ENCODE measurements around the gene RAB41. TPM values are rescaled to one million over a fixed set of nuclear protein-coding genes. Genes with fewer than 3 reads are reported as not detected.

RAB41 gene
- total and polyA plus RNA-seq, 2 of the 13 experiments (the other 11 are each of a cell fraction or from before 2014, with no cell fraction given): not detected

DNA sequence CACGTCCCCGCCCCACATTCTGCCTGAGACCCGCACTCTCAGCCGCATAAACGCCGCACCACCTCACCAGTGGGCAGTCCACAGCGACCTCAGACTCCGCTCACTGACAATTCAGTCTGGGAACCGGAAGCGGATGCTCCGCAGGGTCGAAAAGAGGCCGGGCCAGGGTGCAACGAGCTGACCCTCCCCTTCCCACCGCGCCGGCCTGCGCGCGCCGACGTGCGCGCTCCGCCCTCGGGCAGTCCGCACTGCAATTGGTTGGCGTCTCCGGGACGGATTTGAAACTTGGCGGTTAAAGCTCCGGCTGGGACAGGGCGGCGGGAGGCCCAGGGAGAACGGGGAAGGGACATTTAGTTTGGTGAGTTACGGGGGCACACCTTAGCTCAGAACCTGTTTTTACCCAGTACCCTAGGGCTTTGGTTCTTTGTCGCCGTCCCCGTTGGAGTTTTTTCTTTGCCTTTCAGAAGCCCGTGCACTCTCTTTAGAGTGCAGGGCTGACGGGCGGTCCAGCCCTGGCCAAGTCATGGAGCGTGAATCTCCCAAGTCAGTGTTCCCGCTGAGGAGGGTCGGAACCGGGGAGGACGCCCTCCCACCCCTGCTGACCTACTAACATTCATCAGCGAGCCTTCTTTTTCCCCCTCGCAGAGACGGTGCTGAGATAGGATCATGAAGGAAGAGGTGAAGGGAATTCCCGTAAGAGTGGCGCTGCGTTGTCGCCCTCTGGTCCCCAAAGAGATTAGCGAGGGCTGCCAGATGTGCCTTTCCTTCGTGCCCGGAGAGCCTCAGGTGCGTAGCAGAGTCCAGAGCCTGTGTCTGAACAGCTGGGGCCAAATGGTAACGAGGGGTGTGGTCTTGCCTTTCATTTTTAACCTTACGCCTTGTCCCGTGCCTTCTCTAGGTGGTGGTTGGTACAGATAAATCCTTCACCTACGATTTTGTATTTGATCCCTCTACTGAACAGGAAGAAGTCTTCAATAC is 8.1 kb downstream of the RAB41 start, which contains the start of the genes KIF4A and PDZD11 (continued):
- TF ChIP-seq NFAT5 (CRISPR knock-in tag; IDR thresholded peaks at IDR 0.05) (no peak), IKZF1 (IDR thresholded peaks at IDR 0.05) (no peak), KLF6 (CRISPR knock-in tag; IDR thresholded peaks at IDR 0.05) (no peak), THAP7 (CRISPR knock-in tag; IDR thresholded peaks at IDR 0.05) (no peak), ZNF282 (IDR thresholded peaks at IDR 0.05; ENCODE audit: partially characterized antibody) (no peak), ZNF264 (CRISPR knock-in tag; IDR thresholded peaks at IDR 0.05) (no peak), FOSL1 (CRISPR knock-in tag; IDR thresholded peaks at IDR 0.05; ENCODE audit: borderline replicate concordance) (no peak), ZNF317 (CRISPR knock-in tag; IDR thresholded peaks at IDR 0.05) (no peak), YEATS2 (CRISPR knock-in tag; IDR thresholded peaks at IDR 0.05; ENCODE audit: borderline replicate concordance) (peak; percentile 53; the same call in 1 of the 2 replicates), ZNF431 (CRISPR knock-in tag; IDR thresholded peaks at IDR 0.05; ENCODE audit: borderline replicate concordance, low read depth) (no peak), SIN3B (IDR thresholded peaks at IDR 0.05; ENCODE audit: low read length) (peak; percentile 90), KAT2B (IDR thresholded peaks at IDR 0.05; ENCODE audit: borderline replicate concordance, low read depth, low read length) (no peak), ZNF567 (CRISPR knock-in tag; IDR thresholded peaks at IDR 0.05; ENCODE audit: borderline replicate concordance) (no peak), PPARG (CRISPR knock-in tag; conservative IDR thresholded peaks at IDR 0.05) (no peak), ZFP62 (CRISPR knock-in tag; IDR thresholded peaks at IDR 0.05) (no peak), DMAP1 (CRISPR knock-in tag; IDR thresholded peaks at IDR 0.05) (peak; percentile 19; the same call in 1 of the 2 replicates), HNF4A (CRISPR knock-in tag; IDR thresholded peaks at IDR 0.05) (no peak), REL (CRISPR knock-in tag; conservative IDR thresholded peaks at IDR 0.05) (0 out of 2 replicates have a peak, but pooled peaks have one; percentile 54)
- TF ChIP-seq, protein P1, sequence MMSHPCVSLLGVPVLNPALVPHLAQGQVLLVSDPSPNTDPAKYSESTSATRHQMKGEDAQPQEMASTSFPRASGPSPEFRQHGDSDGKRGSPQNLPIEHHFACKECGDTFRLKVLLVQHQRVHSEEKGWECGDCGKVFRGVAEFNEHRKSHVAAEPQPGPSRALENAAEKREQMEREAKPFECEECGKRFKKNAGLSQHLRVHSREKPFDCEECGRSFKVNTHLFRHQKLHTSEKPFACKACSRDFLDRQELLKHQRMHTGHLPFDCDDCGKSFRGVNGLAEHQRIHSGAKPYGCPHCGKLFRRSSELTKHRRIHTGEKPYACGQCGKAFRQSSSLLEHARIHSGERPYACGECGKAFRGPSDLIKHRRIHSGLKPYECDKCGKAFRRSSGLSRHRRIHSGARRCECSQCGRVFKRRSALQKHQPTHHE (CRISPR knock-in tag; IDR thresholded peaks at IDR 0.05; ENCODE audit: borderline replicate concordance): no peak
